Lung (tissue), 12 donors: ENCODE data around the gene DPCD. TPM values are rescaled to one million over a fixed set of nuclear protein-coding genes. Genes with fewer than 3 reads are reported as not detected.

Experiments used
- ATAC-seq: fragments of 200-7000 bp; cut with Tn5 transposase; one replicate; pipeline ENCODE4 v1.9.1; 2020; ENCODE audit warnings: moderate number of reproducible peaks; ENCODE audit not compliant: insufficient read depth, low FRiP score
- DNase-seq, 3 donors: peaks; one replicate each; pipeline ENCODE4 v3.0.0-alpha.2; 2013 to 2017
- H3K27ac ChIP-seq, 2 donors: one replicate each; pipeline ENCODE4 v1.5.1; 2013; ENCODE audit warnings: mild to moderate bottlenecking in 2 of 2, moderate library complexity in 2 of 2, control low read depth in 1 of 2, inconsistent platforms in 1 of 2, low read depth in 1 of 2, low read length in 1 of 2
- H3K27me3 ChIP-seq, 3 donors: one replicate each; pipeline ENCODE4 v1.5.1; 2013; ENCODE audit warnings: low read length in 2 of 3; ENCODE audit not compliant: control insufficient read depth in 3 of 3, insufficient read depth in 3 of 3
- H3K36me3 ChIP-seq, 4 donors: one replicate each; pipeline ENCODE4 v1.5.1; 2013; ENCODE audit warnings: low read length in 4 of 4, mild to moderate bottlenecking in 1 of 4, moderate library complexity in 1 of 4; ENCODE audit not compliant: control insufficient read depth in 4 of 4, insufficient read depth in 4 of 4
- H3K4me1 ChIP-seq, 5 donors: one replicate each; pipeline ENCODE4 v1.5.1; 2013; ENCODE audit warnings: low read length in 5 of 5, mild to moderate bottlenecking in 2 of 5, moderate library complexity in 1 of 5; ENCODE audit not compliant: control insufficient read depth in 5 of 5, insufficient read depth in 5 of 5
- H3K4me3 ChIP-seq: one replicate; pipeline ENCODE4 v1.5.1; 2013; ENCODE audit warnings: mild to moderate bottlenecking, control low read depth, moderate library complexity
- H3K9ac ChIP-seq, 2 donors: one replicate each; pipeline ENCODE4 v1.5.1; 2013; ENCODE audit warnings: low read length in 2 of 2, control low read depth in 1 of 2; ENCODE audit not compliant: insufficient read depth in 1 of 2
- H3K9me3 ChIP-seq, 4 donors: one replicate each; pipeline ENCODE4 v1.5.1; 2013; ENCODE audit warnings: low read length in 3 of 4, mild to moderate bottlenecking in 1 of 4, moderate library complexity in 1 of 4; ENCODE audit not compliant: control insufficient read depth in 4 of 4, insufficient read depth in 3 of 4
- CTCF ChIP-seq: IDR thresholded peaks from 2 replicates; pipeline ENCODE4 v1.5.1; 2012; ENCODE audit warnings: mild to moderate bottlenecking; ENCODE audit errors: control extremely low read depth, extremely low read depth
- WGBS, 2 donors: extraction: QIAGEN DNeasy Blood & Tissue Kit; methylation state at CpG; one replicate each; pipeline ENCODE4 v1.1.7; 2013; 5-methylcytosine and 5-hydroxymethylcytosine counted together
- polyA plus RNA-seq, 2 donors: library from polyadenylated mRNA; stranded (reverse); fragments of 200-250 nt; gene quantifications; one replicate each; pipeline ENCODE4 v1.2.1, GENCODE V29; 2013
- total RNA-seq, 2 donors: library from RNA; depleted of rRNA in 1 of 2; stranded (reverse); fragments of >200 nt in 1 of 2; gene quantifications; one replicate each; pipeline ENCODE4 v1.2.1, GENCODE V29; 2014 to 2021
- donor health status: control.
- donor health status: control.
- donor health status: Bipolar disorder and iron deficiency.
- donor health status: healthy.
- donor health status: DM: yes; HTN: yes; CAD: no.

DPCD gene
- total and polyA plus RNA-seq, 4 donors, result 24.1 to 31.8 (median 25.9) TPM

- Histone ChIP-seq H3K9ac (no peak overlapping the region), H3K36me3 (peaks cover 0 to 33% (median 7%) of the 10 kb centered on the region in 4 donors), H3K27ac (no peak overlapping the region), H3K9me3 (peaks cover 0 to 7% (median 2%) of the 10 kb centered on the region in 4 donors), H3K27me3 (peaks cover 0 to 5% (median 2%) of the 10 kb centered on the region in 3 donors), H3K4me3 (no peak overlapping the region), H3K4me1 (peaks cover 0 to 3% (median 0%) of the 10 kb centered on the region in 5 donors)
- DNase-seq (no peak), ATAC-seq (no peak)
- no peak for TF ChIP-seq CTCF
- 89% methylated on average over 7 of the region's 7 CpGs for WGBS, 2 donors
Observed at GRCh38 chr10:101575580-101576210, 12.4 kb upstream of the DPCD start.

GRCh38 chr10:101576211-101576863, 11.8 kb upstream of the DPCD start:
- H3K36me3 ChIP-seq, result peaks cover 0 to 36% (median 7%) of the 10 kb centered on the region in 4 donors
- no peak overlapping the region for H3K9ac ChIP-seq
- no peak overlapping the region for H3K27ac ChIP-seq
- no peak overlapping the region for H3K4me3 ChIP-seq
- DNase-seq (no peak), ATAC-seq (no peak)
- H3K9me3 ChIP-seq, result peaks cover 0 to 7% (median 2%) of the 10 kb centered on the region in 4 donors
- TF ChIP-seq CTCF, result no peak
- H3K4me1 ChIP-seq, result no peaks in the 10 kb centered on the region
- peaks cover 0 to 2% (median under 1%) of the 10 kb centered on the region in 3 donors for H3K27me3 ChIP-seq
- WGBS, 2 donors, result 90 to 96% methylated on average over 7 of the region's 7 CpGs

GRCh38 chr10:101577121-101577871, 10.8 kb upstream of the DPCD start:
- DNase-seq (no peak), ATAC-seq (no peak)
- no peak for TF ChIP-seq CTCF
- peaks cover 0 to 7% (median 2%) of the 10 kb centered on the region in 4 donors for H3K9me3 ChIP-seq
- no peak overlapping the region for H3K27ac ChIP-seq
- H3K27me3 ChIP-seq, result no peaks in the 10 kb centered on the region
- no peak overlapping the region for H3K4me3 ChIP-seq
- H3K36me3 ChIP-seq, result peaks cover 0 to 36% (median 9%) of the 10 kb centered on the region in 4 donors
- WGBS, 2 donors, result 92 to 95% methylated on average over 7 of the region's 7 CpGs
- H3K9ac ChIP-seq, result no peak overlapping the region
- H3K4me1 ChIP-seq, result no peaks in the 10 kb centered on the region
